ENCODE measurements around the gene MNAT1. TPM values are rescaled to one million over a fixed set of nuclear protein-coding genes. Genes with fewer than 3 reads are reported as not detected.
A peak's percentile ranks its signal among the peaks of the same experiment; 100 is the strongest.

Gene MNAT1
- total RNA-seq, 2 experiments from 2014 or later, result 36.2 to 40.3 TPM

- H3K27ac Mint-ChIP-seq, result no peak overlapping the region
- H3K27me3 Mint-ChIP-seq, result no peaks in the 10 kb centered on the region
- intact Hi-C loops (cut with DNase I, micrococcal nuclease), result loop anchor here in 1 of 2 experiments (10.0 kb wide), 1 partner anchor 494 kb away; the partner anchor contains the start of gene PPM1A
- H3K4me1 Mint-ChIP-seq, result peaks cover 18% of the 10 kb centered on the region
- peaks cover 9% of the 10 kb centered on the region for H3K36me3 Mint-ChIP-seq (ENCODE audit: low read depth)
- ATAC-seq, result no peak
- H3K9me3 Mint-ChIP-seq (ENCODE audit: low read depth), result no peaks in the 10 kb centered on the region
- ChIA-PET CTCF (no interaction called here), POLR2A (interaction anchor here (0.7 kb wide), 1 partner anchor 184 kb away, joined by 9 read pairs; no protein-coding TSS in a partner anchor)
- H3K4me3 Mint-ChIP-seq, result no peak overlapping the region
- no peak for DNase-seq
These were observed 4.4 kb downstream of the MNAT1 start for GRCh38 chr14:60738843-60739508.

- intact Hi-C loops (cut with DNase I, micrococcal nuclease), result no loop called here
- no peaks in the 10 kb centered on the region for H3K9me3 Mint-ChIP-seq (ENCODE audit: low read depth)
- H3K27me3 Mint-ChIP-seq, result no peaks in the 10 kb centered on the region
- no peak overlapping the region for H3K4me3 Mint-ChIP-seq
- no peak overlapping the region for H3K27ac Mint-ChIP-seq
- ChIA-PET POLR2A (interaction anchor here (0.7 kb wide), 1 partner anchor 321 kb away, joined by 3 read pairs; no protein-coding TSS in a partner anchor), CTCF (no interaction called here)
- H3K36me3 Mint-ChIP-seq (ENCODE audit: low read depth), result peaks cover 11% of the 10 kb centered on the region
- no peak for DNase-seq
- ATAC-seq, result no peak
- H3K4me1 Mint-ChIP-seq, result no peaks in the 10 kb centered on the region
These were observed 10.0 kb downstream of the MNAT1 start for GRCh38 chr14:60744566-60744965.

DNA sequence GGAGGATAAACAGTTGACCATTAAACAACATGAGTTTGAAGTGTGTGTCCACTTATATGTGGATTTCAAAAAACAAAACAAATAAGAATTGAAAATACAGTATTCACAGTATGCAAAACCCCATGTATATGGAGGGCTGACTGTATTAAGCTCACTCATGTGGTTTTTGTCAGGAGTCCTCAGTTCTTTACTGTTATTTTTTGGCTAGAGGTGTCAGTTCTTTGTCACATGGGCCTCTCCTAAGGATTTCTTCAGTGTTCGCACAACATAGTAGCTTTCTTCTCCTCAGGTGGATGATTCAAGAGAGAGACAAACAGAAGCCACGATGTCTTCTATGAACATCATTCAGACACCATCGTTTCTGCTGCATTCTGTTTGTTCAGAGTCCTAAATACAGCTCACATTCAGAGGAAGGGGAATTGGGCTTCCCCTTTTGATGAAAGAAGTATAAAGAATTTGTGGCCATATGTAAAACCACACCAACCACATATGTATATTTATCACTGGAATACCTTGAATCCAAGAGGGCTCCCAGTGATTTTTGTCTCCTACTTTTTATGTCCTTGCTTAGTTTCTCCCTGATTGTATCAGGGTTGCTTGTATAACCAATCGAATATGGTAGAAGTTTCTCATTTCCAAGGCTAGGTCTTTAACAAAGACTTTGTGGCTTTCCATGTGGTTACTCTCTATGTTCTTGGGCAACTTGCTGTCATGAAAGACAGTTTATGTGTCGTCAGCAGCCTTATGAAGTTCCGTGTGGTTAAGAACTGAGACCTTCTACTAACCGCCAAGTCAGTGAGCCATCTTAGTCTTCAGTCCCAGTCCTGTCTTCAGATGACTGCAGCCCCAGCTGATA lies 18.9 kb downstream of the MNAT1 start:
- POLR2A ChIA-PET, result interaction anchor here (0.6 kb wide), 1 partner anchor 569 kb away, joined by 3 read pairs; no protein-coding TSS in a partner anchor
- intact Hi-C loops (cut with DNase I, micrococcal nuclease), result loop anchor here (1.0 to 5.0 kb wide), 6 partner anchors 19 to 228 kb away; partner anchors contain the start of genes MNAT1 (in 2 of the 2), SLC38A6 (in 1 of the 2) and TRMT5 (in 1 of the 2)
- ATAC-seq, result peak; percentile 94
- Mint-ChIP-seq H3K27ac (peak overlapping the region; percentile 63), H3K36me3 (ENCODE audit: low read depth) (peaks cover 1% of the 10 kb centered on the region), H3K4me1 (peaks cover 40% of the 10 kb centered on the region), H3K9me3 (ENCODE audit: low read depth) (no peaks in the 10 kb centered on the region), H3K4me3 (peak overlapping the region; percentile 19), H3K27me3 (peaks cover 12% of the 10 kb centered on the region)
- CTCF ChIA-PET, result interaction anchor here (1.2 kb wide), 1 partner anchor 20 kb away, joined by 7 read pairs; no protein-coding TSS in a partner anchor
- DNase-seq, result peak; percentile 71

GRCh38 chr14:60756847-60757246 lies 22.3 kb downstream of the MNAT1 start:
- H3K27ac Mint-ChIP-seq, result no peak overlapping the region
- no peak overlapping the region for H3K4me3 Mint-ChIP-seq
- ChIA-PET POLR2A (no interaction called here), CTCF (no interaction called here)
- H3K36me3 Mint-ChIP-seq (ENCODE audit: low read depth), result peaks cover 3% of the 10 kb centered on the region
- H3K9me3 Mint-ChIP-seq (ENCODE audit: low read depth), result no peaks in the 10 kb centered on the region
- DNase-seq (no peak), ATAC-seq (no peak)
- peaks cover 45% of the 10 kb centered on the region for H3K4me1 Mint-ChIP-seq
- intact Hi-C loops (cut with DNase I, micrococcal nuclease), result no loop called here
- H3K27me3 Mint-ChIP-seq, result peaks cover 10% of the 10 kb centered on the region

GRCh38 chr14:60757567-60758002 lies 23.0 kb downstream of the MNAT1 start:
- no peak for ATAC-seq
- ChIA-PET CTCF (no interaction called here), POLR2A (no interaction called here)
- H3K27me3 Mint-ChIP-seq, result peaks cover 10% of the 10 kb centered on the region
- no peak overlapping the region for H3K4me3 Mint-ChIP-seq
- DNase-seq, result no peak
- H3K4me1 Mint-ChIP-seq, result peaks cover 43% of the 10 kb centered on the region
- no peak overlapping the region for H3K27ac Mint-ChIP-seq
- no peaks in the 10 kb centered on the region for H3K9me3 Mint-ChIP-seq (ENCODE audit: low read depth)
- peaks cover 3% of the 10 kb centered on the region for H3K36me3 Mint-ChIP-seq (ENCODE audit: low read depth)
- intact Hi-C loops (cut with DNase I, micrococcal nuclease), result no loop called here

DNA sequence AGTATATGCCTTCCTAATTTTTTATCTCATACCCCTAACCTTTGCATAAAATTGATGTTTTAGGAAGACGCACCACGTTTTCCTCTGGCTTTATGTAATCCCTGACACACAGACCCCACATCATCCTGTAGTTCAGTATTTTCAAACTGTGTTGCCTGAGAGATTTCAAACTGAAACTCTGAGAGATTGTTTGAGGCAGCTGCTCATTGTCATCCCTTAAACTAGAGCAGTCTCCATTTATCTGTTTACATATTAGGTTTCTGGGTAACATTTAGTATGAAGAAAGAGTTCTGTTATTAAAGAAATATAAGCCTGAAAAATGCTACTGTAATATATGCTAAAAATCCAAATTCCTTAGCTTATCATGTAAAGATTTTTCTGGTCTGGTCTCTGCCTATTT lies 24.3 kb downstream of the MNAT1 start:
- no peaks in the 10 kb centered on the region for H3K9me3 Mint-ChIP-seq (ENCODE audit: low read depth)
- no peak overlapping the region for H3K4me3 Mint-ChIP-seq
- peaks cover 31% of the 10 kb centered on the region for H3K4me1 Mint-ChIP-seq
- no peak for DNase-seq
- ChIA-PET CTCF (no interaction called here), POLR2A (no interaction called here)
- peaks cover 3% of the 10 kb centered on the region for H3K36me3 Mint-ChIP-seq (ENCODE audit: low read depth)
- peaks cover 10% of the 10 kb centered on the region for H3K27me3 Mint-ChIP-seq
- intact Hi-C loops (cut with DNase I, micrococcal nuclease), result no loop called here
- no peak for ATAC-seq
- no peak overlapping the region for H3K27ac Mint-ChIP-seq

- no peak for ATAC-seq
- peaks cover 25% of the 10 kb centered on the region for H3K4me1 Mint-ChIP-seq
- peaks cover 10% of the 10 kb centered on the region for H3K27me3 Mint-ChIP-seq
- POLR2A ChIA-PET, result no interaction called here
- no peak overlapping the region for H3K4me3 Mint-ChIP-seq
- DNase-seq, result no peak
- intact Hi-C loops (cut with DNase I, micrococcal nuclease), result no loop called here
- CTCF ChIA-PET, result no interaction called here
- no peak overlapping the region for H3K27ac Mint-ChIP-seq
- H3K36me3 Mint-ChIP-seq (ENCODE audit: low read depth), result peaks cover 3% of the 10 kb centered on the region
- H3K9me3 Mint-ChIP-seq (ENCODE audit: low read depth), result no peaks in the 10 kb centered on the region
These were observed 25.6 kb downstream of the MNAT1 start for GRCh38 chr14:60760209-60760608.

GRCh38 chr14:60760644-60761364 lies 26.2 kb downstream of the MNAT1 start:
- no peak for ATAC-seq
- no peak for DNase-seq

GRCh38 chr14:60768602-60769001 lies 34.0 kb downstream of the MNAT1 start:
- intact Hi-C loops (cut with DNase I, micrococcal nuclease), result no loop called here
- DNase-seq (no peak), ATAC-seq (no peak)
- no peak overlapping the region for H3K27ac Mint-ChIP-seq
- ChIA-PET POLR2A (no interaction called here), CTCF (no interaction called here)
- no peaks in the 10 kb centered on the region for H3K27me3 Mint-ChIP-seq
- H3K4me3 Mint-ChIP-seq, result no peak overlapping the region
- H3K4me1 Mint-ChIP-seq, result peaks cover 5% of the 10 kb centered on the region
- no peaks in the 10 kb centered on the region for H3K9me3 Mint-ChIP-seq (ENCODE audit: low read depth)
- no peaks in the 10 kb centered on the region for H3K36me3 Mint-ChIP-seq (ENCODE audit: low read depth)

More at GRCh38 chr14:60760644-60761364, 26.2 kb downstream of the MNAT1 start:
- Mint-ChIP-seq H3K27me3 (peaks cover 4% of the 10 kb centered on the region), H3K4me3 (no peak overlapping the region), H3K4me1 (peaks cover 25% of the 10 kb centered on the region), H3K9me3 (ENCODE audit: low read depth) (no peaks in the 10 kb centered on the region), H3K36me3 (ENCODE audit: low read depth) (peaks cover 3% of the 10 kb centered on the region), H3K27ac (no peak overlapping the region)
- intact Hi-C loops (cut with DNase I, micrococcal nuclease), result no loop called here
- CTCF ChIA-PET, result no interaction called here
- POLR2A ChIA-PET, result interaction anchor here (0.7 kb wide), 1 partner anchor 119 kb away, joined by 3 read pairs; no protein-coding TSS in a partner anchor

DNA sequence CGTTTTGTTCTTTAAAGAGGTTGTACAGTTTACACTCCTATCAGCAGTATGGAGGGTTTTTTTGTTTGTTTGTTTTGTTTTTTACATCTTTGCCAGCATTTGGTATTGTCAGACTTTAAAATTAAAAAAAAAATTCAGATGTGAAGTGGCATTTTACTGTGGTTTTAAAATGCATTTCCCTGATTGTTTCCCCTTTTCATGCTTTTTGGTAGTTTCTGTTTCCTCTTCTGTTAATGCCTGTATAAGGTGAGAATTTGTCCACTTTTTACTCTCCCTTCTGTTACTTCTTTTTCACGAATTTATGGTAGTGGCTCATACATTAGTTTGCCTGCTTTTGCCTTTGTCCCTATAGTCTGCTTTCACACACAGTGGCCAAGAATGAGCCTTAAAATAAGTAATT lies 36.6 kb downstream of the MNAT1 start:
- intact Hi-C loops (cut with DNase I, micrococcal nuclease), result no loop called here

GRCh38 chr14:60773558-60773957 lies 39.0 kb downstream of the MNAT1 start:
- H3K4me3 Mint-ChIP-seq, result no peak overlapping the region

More for the DNA sequence above, 36.6 kb downstream of the MNAT1 start:
- no peak for DNase-seq
- ChIA-PET POLR2A (no interaction called here), CTCF (no interaction called here)
- no peaks in the 10 kb centered on the region for H3K27me3 Mint-ChIP-seq
- no peak for ATAC-seq
- no peaks in the 10 kb centered on the region for H3K9me3 Mint-ChIP-seq (ENCODE audit: low read depth)
- H3K4me3 Mint-ChIP-seq, result no peak overlapping the region
- H3K4me1 Mint-ChIP-seq, result peaks cover 5% of the 10 kb centered on the region
- no peak overlapping the region for H3K27ac Mint-ChIP-seq
- no peaks in the 10 kb centered on the region for H3K36me3 Mint-ChIP-seq (ENCODE audit: low read depth)

More at GRCh38 chr14:60773558-60773957, 39.0 kb downstream of the MNAT1 start:
- ChIA-PET POLR2A (no interaction called here), CTCF (interaction anchor here (1.3 kb wide), 1 partner anchor 9 kb away, joined by 4 read pairs; no protein-coding TSS in a partner anchor)
- no peak overlapping the region for H3K27ac Mint-ChIP-seq
- no peak for DNase-seq
- H3K36me3 Mint-ChIP-seq (ENCODE audit: low read depth), result no peaks in the 10 kb centered on the region
- no peaks in the 10 kb centered on the region for H3K27me3 Mint-ChIP-seq
- H3K4me1 Mint-ChIP-seq, result peaks cover 5% of the 10 kb centered on the region
- H3K9me3 Mint-ChIP-seq (ENCODE audit: low read depth), result no peaks in the 10 kb centered on the region
- ATAC-seq, result no peak
- intact Hi-C loops (cut with DNase I, micrococcal nuclease), result no loop called here

All from activated CD4-positive, alpha-beta T cell treated with anti-CD3 and anti-CD28 coated beads for 36 hours (primary cell).